Fibroblast of mammary gland (primary cell): ENCODE measurements around the gene ACTR5.

ENCODE experiments used
- DNase-seq: peaks from one replicate; pipeline ENCODE4 v3.0.0-alpha.2; 2010; ENCODE audit warnings: low read depth
- H3K4me3 ChIP-seq: 2 replicates; pipeline ENCODE4 v1.5.1; 2011; ENCODE audit warnings: low read depth, mild to moderate bottlenecking, low read length, moderate library complexity; ENCODE audit not compliant: control insufficient read depth
- CTCF ChIP-seq: conservative IDR thresholded peaks from 2 replicates; pipeline ENCODE4 v1.5.1; 2011; ENCODE audit warnings: low read depth, low read length, inconsistent platforms; ENCODE audit not compliant: control insufficient read depth, insufficient read depth

The ACTR5 gene

GRCh38 chr20:38724626-38725147, 23.6 kb upstream of the ACTR5 start:
- no peak for DNase-seq
- H3K4me3 ChIP-seq, result no peak overlapping the region
- TF ChIP-seq CTCF, result no peak

DNA sequence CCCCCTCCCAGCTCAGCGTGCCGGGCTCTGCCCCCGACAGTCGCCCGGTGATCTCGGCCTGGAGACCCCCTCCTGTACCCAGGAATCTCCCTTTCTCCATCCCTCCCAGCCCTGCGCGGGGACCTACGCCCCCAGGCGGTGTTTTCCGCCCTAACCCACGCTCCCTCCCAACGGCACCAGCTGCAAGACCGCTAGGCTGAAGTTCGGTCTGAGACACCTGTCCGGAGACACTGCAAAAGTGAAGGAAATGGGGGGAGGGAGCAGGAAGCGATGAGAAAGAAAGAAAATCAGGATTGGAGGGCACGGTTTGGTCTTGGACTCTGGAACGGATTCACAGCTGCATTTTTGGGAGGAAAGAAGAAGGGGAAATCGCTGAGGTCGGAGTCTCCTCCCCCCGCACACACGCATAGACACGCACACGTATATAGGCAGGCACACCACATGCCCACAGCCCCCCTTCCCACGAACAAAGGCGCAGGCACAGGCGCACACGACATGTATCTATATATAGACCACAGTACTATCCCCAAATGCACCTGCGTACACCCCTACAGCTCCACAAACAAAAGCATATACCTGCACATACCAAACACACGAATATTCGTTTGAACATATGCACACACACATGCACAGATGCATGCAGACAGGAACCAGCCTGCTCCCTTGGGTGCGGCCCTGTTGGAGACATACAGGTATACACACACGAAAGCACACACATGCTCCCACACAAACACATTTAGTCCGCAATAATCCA, 22.9 kb upstream of the ACTR5 start:
- no peak for DNase-seq
- no peak for TF ChIP-seq CTCF
- no peak overlapping the region for H3K4me3 ChIP-seq

- no peak overlapping the region for H3K4me3 ChIP-seq
- peak; percentile 37 for DNase-seq
- TF ChIP-seq CTCF, result peak; percentile 36
Measured at GRCh38 chr20:38725931-38726803, 22.1 kb upstream of the ACTR5 start.

DNA sequence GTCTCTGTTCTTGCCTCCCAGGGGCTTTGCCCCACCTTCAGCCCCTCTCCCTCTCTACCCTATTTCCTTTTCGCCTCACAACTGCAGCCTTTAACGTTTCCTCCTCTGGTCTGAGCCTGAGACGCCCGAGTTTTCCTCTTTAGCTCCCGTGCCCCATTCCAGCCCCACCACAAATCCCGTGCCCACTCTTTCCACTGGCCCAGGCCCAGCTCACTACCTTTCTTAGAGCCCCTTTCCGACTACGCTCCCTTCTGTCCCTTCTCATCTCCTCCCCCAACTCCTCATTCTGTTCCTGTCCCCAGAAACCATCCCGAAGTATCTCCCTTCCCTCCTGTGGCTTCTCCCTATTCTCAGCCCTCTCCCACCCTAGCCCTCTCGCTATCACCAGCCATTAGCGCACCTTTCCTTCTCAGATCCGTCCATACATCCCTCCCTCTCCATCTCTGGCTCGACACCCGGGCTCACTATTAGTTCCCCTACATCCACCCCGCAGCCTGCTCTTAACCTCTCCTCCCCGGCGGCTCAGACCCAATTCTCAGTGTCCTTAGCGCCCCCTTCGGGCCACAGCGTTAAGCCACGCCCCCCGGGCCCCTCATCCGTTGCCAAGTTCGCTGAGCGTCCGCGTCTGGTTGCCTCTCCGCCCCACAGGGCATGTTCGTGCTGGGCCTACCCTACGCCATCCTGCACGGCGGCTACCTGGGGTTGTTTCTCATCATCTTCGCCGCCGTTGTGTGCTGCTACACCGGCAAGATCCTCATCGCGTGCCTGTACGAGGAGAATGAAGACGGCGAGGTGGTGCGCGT, 21.3 kb upstream of the ACTR5 start:
- no peak overlapping the region for H3K4me3 ChIP-seq
- peak; percentile 29 for TF ChIP-seq CTCF
- peak; percentile 29 for DNase-seq

DNA sequence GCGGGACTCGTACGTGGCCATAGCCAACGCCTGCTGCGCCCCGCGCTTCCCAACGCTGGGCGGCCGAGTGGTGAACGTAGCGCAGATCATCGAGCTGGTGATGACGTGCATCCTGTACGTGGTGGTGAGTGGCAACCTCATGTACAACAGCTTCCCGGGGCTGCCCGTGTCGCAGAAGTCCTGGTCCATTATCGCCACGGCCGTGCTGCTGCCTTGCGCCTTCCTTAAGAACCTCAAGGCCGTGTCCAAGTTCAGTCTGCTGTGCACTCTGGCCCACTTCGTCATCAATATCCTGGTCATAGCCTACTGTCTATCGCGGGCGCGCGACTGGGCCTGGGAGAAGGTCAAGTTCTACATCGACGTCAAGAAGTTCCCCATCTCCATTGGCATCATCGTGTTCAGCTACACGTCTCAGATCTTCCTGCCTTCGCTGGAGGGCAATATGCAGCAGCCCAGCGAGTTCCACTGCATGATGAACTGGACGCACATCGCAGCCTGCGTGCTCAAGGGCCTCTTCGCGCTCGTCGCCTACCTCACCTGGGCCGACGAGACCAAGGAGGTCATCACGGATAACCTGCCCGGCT, 20.6 kb upstream of the ACTR5 start:
- no peak for DNase-seq
- TF ChIP-seq CTCF, result no peak
- no peak overlapping the region for H3K4me3 ChIP-seq
